ENCODE data around the gene CLTA. TPM values are rescaled to one million over a fixed set of nuclear protein-coding genes. Genes with fewer than 3 reads are reported as not detected.

The CLTA gene
- polyA plus RNA-seq, 1 donor (not counting 4 experiments of a cell fraction or from before 2014, with no cell fraction given) = 325 TPM

GRCh38 chr9:36191290-36191645, 547 bp downstream of the CLTA start:
- Histone ChIP-seq H3K36me3 (ENCODE audit: control insufficient read depth in 2 of 2, extremely low read depth in 1 of 2, insufficient read depth in 2 of 2, low read length in 2 of 2) (peaks cover 5 to 9% of the 10 kb centered on the region in 2 experiments), H3K9ac (ENCODE audit: control insufficient read depth, extremely low read depth, insufficient read depth, low read length) (peak overlapping the region; percentile 92), H2AFZ (ENCODE audit: control insufficient read depth, low read length) (peak overlapping the region; percentile 86), H3K27ac (ENCODE audit: control insufficient read depth, insufficient read depth, low read length) (peak overlapping the region; percentile 92), H3K79me2 (ENCODE audit: control insufficient read depth, insufficient read depth, low read length) (peaks cover 54% of the 10 kb centered on the region), H3K9me1 (ENCODE audit: control insufficient read depth, extremely low read depth, insufficient read depth, low read length) (peaks cover 11% of the 10 kb centered on the region), H3K4me3 (ENCODE audit: control insufficient read depth in 2 of 3, extremely low read depth in 1 of 3, insufficient read depth in 2 of 3, low read depth in 1 of 3, low read length in 3 of 3) (peak overlapping the region; percentile 71 to 87 (median 77)), H4K20me1 (ENCODE audit: control insufficient read depth, extremely low read depth, insufficient read depth, low read length) (peaks cover 30% of the 10 kb centered on the region), H3K4me2 (ENCODE audit: control insufficient read depth, extremely low read depth, insufficient read depth, low read depth, low read length) (peak overlapping the region; percentile 92), H3K9me3 (ENCODE audit: control insufficient read depth, low read depth, low read length) (no peaks in the 10 kb centered on the region), H3K27me3 (ENCODE audit: control insufficient read depth, extremely low read depth, insufficient read depth, low read length) (no peaks in the 10 kb centered on the region), H3K4me1 (ENCODE audit: control insufficient read depth, extremely low read depth, insufficient read depth, low read length) (peaks cover 38% of the 10 kb centered on the region)
- no peak for DNase-seq (ENCODE audit: low read depth, low spot score)
- no peak for FAIRE-seq
- dilution Hi-C loops (cut with MboI; ENCODE audit: extremely low pct_ligation_motif_present, low sequenced_read_pairs) = loop anchor here (10.0 kb wide), 1 partner anchor 46 kb away; no protein-coding TSS in a partner anchor
- TF ChIP-seq EZH2 (IDR thresholded peaks at IDR 0.05; ENCODE audit: low read length) = no peak
- TF ChIP-seq CTCF (optimal IDR thresholded peaks at IDR 0.05 in 1 of 3, IDR thresholded peaks at IDR 0.05 in 1 of 3, conservative IDR thresholded peaks at IDR 0.05 in 1 of 3; ENCODE audit: extremely low read depth in 1 of 3, insufficient read depth in 2 of 3, low read length in 3 of 3) = no peak

- peak overlapping the region; percentile 92 for H3K9ac ChIP-seq (ENCODE audit: control insufficient read depth, extremely low read depth, insufficient read depth, low read length)
- H3K79me2 ChIP-seq (ENCODE audit: control insufficient read depth, insufficient read depth, low read length) = peaks cover 59% of the 10 kb centered on the region
- H3K27me3 ChIP-seq (ENCODE audit: control insufficient read depth, extremely low read depth, insufficient read depth, low read length) = no peaks in the 10 kb centered on the region
- FAIRE-seq (no peak), DNase-seq (ENCODE audit: low read depth, low spot score) (no peak)
- peak overlapping the region; percentile 92 for H3K27ac ChIP-seq (ENCODE audit: control insufficient read depth, insufficient read depth, low read length)
- peak overlapping the region; percentile 92 for H3K4me2 ChIP-seq (ENCODE audit: control insufficient read depth, extremely low read depth, insufficient read depth, low read depth, low read length)
- TF ChIP-seq EZH2 (IDR thresholded peaks at IDR 0.05; ENCODE audit: low read length) = no peak
- TF ChIP-seq CTCF (optimal IDR thresholded peaks at IDR 0.05 in 1 of 3, IDR thresholded peaks at IDR 0.05 in 1 of 3, conservative IDR thresholded peaks at IDR 0.05 in 1 of 3; ENCODE audit: extremely low read depth in 1 of 3, insufficient read depth in 2 of 3, low read length in 3 of 3) = no peak
- H4K20me1 ChIP-seq (ENCODE audit: control insufficient read depth, extremely low read depth, insufficient read depth, low read length) = peaks cover 30% of the 10 kb centered on the region
- H3K4me3 ChIP-seq (ENCODE audit: control insufficient read depth in 2 of 3, extremely low read depth in 1 of 3, insufficient read depth in 2 of 3, low read depth in 1 of 3, low read length in 3 of 3) = peak overlapping the region; percentile 71 to 87 (median 77)
- no peak overlapping the region for H2AFZ ChIP-seq (ENCODE audit: control insufficient read depth, low read length)
- peaks cover 5 to 9% of the 10 kb centered on the region in 2 experiments for H3K36me3 ChIP-seq (ENCODE audit: control insufficient read depth in 2 of 2, extremely low read depth in 1 of 2, insufficient read depth in 2 of 2, low read length in 2 of 2)
- peaks cover 38% of the 10 kb centered on the region for H3K4me1 ChIP-seq (ENCODE audit: control insufficient read depth, extremely low read depth, insufficient read depth, low read length)
- H3K9me1 ChIP-seq (ENCODE audit: control insufficient read depth, extremely low read depth, insufficient read depth, low read length) = peaks cover 11% of the 10 kb centered on the region
- no peaks in the 10 kb centered on the region for H3K9me3 ChIP-seq (ENCODE audit: control insufficient read depth, low read depth, low read length)
- dilution Hi-C loops (cut with MboI; ENCODE audit: extremely low pct_ligation_motif_present, low sequenced_read_pairs) = loop anchor here (10.0 kb wide), 1 partner anchor 47 kb away; no protein-coding TSS in a partner anchor
These were observed 965 bp downstream of the CLTA start for GRCh38 chr9:36191686-36192085.
